Heart left ventricle (tissue), 13 donors: ENCODE measurements around the gene ZNF605.

Source experiments
- CTCF ChIP-seq, 12 donors: fragments of 200-600 bp; sonication (generic) in 4 of 12; IDR thresholded peaks; one replicate each; pipeline versions ENCODE4 v1.5.0 to v1.8.0; 2018 to 2022; ENCODE audit warnings: antibody characterized with exemption in 12 of 12, mild to moderate bottlenecking in 5 of 12
- POLR2A ChIP-seq, 2 donors: fragments of 450-650 bp; IDR thresholded peaks; one replicate each; pipeline ENCODE4 v1.6.1; 2017; ENCODE audit warnings: antibody characterized with exemption in 2 of 2, mild to moderate bottlenecking in 2 of 2, moderate library complexity in 2 of 2
- donor health status: ischemic (EF 13 %, LVEDD 7.1; RV severe dilation, severe dysfunction).
- donor health status: DM: no; HTN: yes; CAD: no.
- donor health status: DM: no; HTN: no; CAD: no.
- donor health status: ischemic (EF 25% LVEDD 6.9; RV normal size, moderate dysfunction).
- donor health status: ischemic (EF 25% LVEDD 5.7; RV mildly dilated, moderate dysfunction).
- donor health status: ischemic (EF 35%, LVEDD 5.7; RV mildly dilated, moderate dysfunction).
- donor health status: nonischemic (EF 11% LVEDD 7.7; RV severe dilation, severe dysfunction).
- donor health status: DM: yes; HTN: yes; CAD: no.
- donor health status: PGD.
- donor health status: ischemic (EF 29% LVEDD 5.4; RV normal size, mild dysfunction).
- donor health status: nonischemic (EF 23%, LVEDD 6.1; RV moderate dilation, normal function).

GRCh38 chr12:132926415-132926833 lies 29.7 kb downstream of the ZNF605 start:
- no peak for TF ChIP-seq CTCF (IDR thresholded peaks at IDR 0.05)
- no peak for TF ChIP-seq POLR2A (IDR thresholded peaks at IDR 0.05)
